DMS114 treated with DMSO at 0.1 percent for 48 hours (cell line): Measurements from ENCODE around the gene HLA-E.
"Not testable (repeated sequence)": the region's sequence is repeated elsewhere in the genome, so short reads cannot be mapped to it uniquely, and the experiment has no call there.

Experiments
- DNase-seq: peaks from one replicate; lab custom pipeline; 2025; ENCODE audit not compliant: unreplicated experiment; lab: John Stamatoyannopoulos, UW

Gene HLA-E

DNA sequence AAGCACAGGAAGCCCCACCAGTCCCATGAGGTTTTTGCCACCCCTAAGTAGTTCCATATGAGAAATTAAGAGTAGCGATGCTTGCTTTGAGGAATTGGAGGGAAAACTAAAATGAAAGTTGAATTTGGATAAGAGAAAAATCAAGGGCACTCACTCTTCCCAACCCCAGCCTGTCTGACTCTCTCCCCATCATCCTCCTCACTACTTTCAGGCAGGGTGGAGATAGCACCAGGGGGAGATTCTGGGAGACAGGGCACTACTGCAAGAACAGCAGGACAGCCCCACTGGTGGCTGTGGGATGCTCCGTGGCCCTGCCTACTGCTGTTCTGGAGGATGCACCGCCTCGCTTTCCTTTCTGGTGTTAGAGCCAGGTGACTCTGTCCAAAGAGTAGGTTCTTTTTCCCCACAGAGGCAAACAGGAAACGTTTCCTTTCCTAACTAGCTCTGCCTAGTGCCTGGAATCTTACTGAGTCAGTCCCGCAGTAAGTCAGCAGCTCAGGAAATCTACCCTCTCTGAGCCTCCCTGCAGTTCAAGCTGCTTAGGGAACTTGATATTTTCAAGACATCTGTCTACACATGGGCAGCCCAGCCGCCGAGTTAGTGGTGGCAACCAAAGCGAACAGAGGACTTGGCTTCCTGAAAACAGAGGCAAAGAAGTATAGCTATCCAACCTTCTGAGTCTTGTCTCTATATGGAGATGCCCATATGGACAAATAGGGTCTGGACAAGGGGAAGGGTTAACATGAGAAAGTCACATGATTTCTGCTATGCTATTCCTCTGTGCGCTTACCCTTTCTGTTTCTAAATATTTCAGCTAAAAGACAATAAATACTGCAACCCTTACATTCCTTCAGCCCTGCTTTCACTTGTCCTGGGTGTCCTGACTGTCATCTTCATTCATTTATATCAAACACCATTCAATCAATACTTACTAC is 11.4 kb downstream of the HLA-E start:
- DNase-seq = no peak

GRCh38 chr6:30507849-30508827 is 18.8 kb downstream of the HLA-E start:
- no peak for DNase-seq

DNA sequence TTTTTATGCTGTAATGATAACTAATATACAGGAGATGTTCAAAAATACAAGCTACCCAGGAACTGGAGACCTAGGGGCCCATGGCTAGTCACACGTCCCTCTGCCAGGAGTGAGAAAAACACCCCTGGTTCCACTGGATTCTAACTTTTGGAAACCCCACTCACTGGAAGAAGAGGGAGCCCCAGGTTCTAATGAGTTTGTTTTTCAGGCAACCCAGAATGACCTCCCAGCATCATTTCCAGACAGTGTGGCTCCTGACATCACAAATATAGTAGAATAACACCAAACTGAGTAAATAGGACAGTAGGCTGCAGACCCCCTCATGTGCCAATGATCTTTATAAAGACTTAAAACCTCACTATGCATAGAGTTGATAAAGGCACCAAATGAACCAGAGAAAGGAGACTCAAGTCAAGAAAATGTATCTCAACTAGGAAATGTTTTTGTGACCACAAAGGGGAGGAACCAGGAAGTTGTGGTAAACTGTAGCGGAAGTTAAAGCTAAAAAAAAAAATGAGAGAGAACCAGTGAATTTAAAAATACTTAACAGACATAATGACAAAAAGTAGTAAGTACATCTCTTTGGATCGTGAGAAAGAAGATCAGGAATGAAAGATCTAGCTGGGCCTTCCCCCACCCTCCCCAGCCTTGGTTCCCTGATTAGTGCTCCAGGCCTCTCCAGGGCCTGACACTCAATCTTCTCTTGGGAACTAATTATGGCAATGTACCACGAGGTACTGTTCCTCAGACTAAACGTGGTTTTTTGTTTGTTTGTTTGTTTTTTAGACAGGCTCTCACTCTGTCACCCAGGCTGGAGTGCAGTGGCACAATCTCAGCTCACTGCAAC is 19.8 kb downstream of the HLA-E start:
- no peak for DNase-seq

DNA sequence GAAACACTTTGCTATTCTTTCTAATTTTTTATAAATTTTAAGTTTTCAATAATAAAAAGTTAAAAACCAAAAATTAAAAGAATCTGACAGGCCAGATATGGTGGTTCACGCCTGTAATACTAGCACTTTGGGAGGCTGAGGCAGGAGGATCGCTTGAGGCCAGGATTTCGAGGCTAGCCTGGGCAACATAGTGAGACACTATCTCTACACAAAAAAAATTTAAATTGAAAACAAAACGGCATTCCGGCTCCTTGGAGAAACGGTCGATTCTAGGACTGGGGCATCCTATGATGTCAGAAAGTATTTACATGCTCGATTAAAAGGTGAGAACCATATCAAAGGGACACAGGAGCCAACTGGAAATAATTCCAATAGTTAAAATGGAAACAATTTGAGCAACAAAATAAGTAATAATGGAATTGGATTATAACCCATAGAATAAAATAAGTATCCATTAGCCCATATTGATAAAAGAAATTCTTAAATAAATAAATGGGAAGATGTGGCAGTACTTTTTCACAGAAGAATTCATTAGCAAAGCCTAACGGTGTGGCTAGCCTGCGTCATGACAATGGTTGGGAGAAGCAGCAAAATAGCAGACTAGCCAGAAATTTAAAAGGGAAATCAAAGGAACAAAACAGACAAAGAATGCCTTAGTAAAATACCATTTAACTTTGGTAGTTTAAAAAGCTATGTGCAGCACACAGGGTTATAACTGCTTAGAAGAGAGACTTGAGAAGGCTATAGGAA is 21.3 kb downstream of the HLA-E start:
- no peak for DNase-seq

GRCh38 chr6:30511169-30511546 is 21.8 kb downstream of the HLA-E start:
- no peak for DNase-seq

- no peak for DNase-seq
Observed at GRCh38 chr6:30513451-30513850, 24.1 kb downstream of the HLA-E start.

DNA sequence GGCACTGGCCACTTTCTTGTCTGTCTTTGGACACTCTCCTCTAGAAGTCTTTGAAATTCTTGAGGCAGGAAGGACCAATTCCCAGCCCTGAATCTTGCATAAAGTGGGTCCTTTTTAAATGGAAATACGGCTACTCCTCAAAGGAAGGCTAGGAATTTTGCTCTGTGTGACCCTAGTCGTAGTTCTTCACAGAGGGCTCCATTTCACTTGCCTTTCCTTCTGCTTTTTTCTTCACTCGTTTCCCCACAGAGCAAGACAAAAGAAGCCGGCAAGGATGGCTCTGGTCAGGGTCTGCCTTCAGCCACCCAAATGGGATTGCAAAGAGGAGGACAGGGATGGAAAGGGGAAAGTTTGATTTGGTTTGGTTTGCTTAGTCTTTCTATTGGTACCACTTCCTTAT is 25.8 kb downstream of the HLA-E start:
- DNase-seq = no peak

DNA sequence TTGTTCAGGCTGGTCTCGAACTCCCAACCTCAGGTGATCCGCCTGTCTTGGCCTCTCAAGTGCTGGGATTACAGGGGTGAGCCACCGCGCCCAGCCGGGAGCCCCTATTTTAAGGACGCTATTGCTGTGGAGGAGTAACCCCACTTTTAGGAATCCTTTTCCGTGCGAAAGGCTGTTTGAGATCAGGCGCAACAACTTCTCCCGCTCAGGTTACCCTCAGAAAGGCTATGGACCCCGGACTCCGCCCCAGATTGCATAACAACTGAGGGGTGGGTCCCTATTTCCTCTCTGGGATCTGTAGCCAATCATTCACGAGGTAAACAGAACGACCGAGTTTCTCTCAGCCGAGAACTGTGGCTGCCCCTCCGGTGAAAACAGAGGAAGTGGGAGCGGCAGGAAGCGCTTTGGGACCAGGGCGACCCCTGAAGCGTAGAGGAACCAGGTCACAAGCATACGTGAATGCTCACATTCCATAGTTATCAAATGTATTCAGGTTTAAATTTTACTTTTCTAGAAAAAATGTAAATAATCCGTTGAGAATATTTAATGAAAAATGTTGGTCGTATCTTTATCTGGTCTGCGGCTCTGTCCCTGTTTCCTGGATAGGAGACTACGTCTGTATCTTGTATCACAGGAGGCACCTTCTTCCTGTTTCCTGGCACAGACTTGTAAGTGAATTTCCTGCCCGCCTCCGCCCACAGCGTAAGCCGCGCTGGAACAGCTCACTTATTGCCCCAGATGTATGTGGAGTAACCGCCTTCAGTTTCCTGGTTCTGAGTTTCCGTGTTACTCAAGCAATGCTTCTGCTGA is 26.8 kb downstream of the HLA-E start:
- peak; percentile 92 for DNase-seq

DNA sequence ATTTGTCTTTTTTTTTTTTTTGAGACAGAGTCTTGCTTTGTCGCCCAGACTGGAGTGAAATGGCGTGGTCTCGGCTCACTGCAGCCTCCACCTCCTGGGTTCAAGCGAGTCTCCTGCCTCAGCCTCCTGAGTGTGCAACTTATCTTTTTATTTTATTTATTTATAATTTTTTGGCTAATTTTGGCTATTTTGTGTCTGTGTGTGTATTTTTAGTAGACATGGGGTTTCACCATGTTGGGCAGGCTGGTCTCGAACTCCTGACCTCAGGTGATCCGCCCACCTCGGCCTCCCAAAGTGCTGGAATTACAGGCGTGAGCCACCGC is 27.4 kb downstream of the HLA-E start:
- not testable (repeated sequence) for DNase-seq

GRCh38 chr6:30517767-30518504 is 28.6 kb downstream of the HLA-E start:
- DNase-seq = not testable (repeated sequence)

DNA sequence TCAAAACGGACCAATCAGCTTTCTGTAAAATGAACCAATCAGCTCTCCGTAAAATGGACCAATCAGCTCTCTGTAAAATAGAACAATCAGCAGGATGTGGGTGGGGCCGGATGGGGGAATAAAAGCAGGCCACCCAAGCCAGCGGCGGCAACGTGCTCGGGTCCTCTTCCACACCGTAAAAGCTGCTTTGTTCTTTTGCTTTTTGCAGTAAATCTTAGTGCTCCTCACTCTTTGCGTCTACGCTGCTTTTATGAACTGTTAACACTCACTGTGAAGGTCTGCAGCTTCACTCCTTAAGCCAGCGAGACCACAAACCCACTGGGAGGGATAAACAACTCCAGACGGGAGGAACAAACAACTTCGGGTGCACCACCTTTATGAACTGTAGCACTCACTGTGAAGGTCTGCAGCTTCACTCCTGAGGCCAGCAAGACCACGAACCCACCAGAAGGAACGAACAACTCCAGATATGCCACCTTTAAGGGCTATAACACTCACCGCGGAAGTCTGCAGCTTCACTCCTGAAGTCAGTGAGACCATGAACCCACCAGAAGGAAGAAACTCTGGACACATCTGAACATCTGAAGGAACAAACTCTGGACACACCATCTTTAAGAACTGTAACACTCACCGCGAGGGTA is 29.3 kb downstream of the HLA-E start:
- DNase-seq = not testable (repeated sequence)

- no peak for DNase-seq
Observed at GRCh38 chr6:30520522-30520921, 31.2 kb downstream of the HLA-E start.

DNA sequence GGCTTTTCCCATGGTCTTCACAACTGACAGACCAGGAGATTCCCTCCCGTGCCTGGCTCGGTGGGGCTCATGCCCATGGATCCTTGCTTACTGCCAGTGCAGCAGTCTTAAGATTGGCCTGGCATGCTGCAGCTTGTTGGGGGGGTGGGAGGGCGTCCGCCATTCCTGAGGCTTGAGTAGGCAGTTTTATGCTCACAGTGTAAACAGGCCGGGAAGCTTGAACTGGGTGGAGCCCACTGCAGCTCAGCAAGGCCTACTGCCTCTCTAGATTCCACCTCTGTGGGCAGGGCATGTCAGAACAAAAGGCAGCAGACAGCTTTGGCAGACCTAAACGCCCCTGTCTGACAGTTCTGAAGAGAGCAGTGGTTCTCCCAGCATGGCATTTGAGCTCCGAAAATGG is 31.8 kb downstream of the HLA-E start:
- DNase-seq = not testable (repeated sequence)

DNA sequence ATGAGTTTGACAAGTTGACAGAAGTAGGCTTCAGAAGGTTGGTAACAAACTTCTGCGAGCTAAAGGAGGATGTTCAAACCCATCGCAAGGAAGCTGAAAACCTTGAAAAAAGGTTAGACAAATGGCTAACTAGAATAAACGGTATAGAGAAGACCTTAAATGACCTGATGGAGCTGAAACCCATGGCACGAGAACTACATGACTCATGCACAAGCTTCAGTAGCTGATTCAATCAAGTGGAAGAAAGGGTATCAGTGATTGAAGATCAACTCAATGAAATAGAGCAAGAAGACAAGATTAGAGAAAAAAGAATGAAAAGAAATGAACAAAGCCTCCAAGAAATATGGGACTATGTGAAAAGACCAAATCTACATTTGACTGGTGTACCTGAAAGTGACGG is 32.6 kb downstream of the HLA-E start:
- DNase-seq = not testable (repeated sequence)

DNA sequence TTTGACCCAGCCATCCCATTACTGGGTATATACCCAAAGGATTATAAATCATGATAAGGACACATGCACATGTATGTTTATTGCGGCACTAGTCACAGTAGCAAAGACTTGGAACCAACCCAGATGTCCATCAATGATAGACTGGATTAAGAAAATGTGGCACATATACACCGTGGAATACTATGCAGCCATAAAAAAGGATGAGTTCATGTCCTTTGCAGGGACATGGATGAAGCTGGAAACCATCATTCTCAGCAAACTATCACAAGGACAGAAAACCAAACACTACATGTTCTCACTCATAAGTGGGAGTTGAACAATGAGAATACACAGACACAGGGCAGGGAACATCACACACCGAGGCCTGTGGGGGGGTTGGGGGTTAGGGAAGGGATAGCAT is 37.1 kb downstream of the HLA-E start:
- not testable (repeated sequence) for DNase-seq

DNA sequence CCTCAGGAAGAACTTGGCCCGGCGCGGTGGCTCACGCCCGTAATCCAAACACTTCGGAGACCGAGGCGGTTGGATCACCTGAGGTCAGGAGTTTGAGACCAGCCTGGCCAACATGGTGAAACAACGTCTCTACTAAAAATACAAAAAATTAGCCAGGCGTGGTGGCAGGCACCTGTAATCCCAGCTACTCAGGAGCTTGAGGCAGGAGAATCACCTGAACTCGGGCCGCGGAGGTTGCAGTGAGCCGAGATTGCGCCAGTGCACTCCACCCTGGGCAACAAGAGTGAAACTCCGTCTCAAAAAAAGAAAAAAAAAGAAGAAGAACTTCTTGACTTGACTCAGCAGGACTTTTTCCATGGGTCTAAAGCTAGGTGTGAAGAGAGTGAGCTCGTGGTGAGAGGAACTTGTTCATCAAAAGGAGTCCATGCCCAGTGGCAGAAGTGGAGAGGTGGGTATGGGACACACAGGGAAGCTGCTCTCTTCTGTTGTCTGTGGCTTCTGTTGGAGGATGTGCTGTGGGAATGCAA is 40.1 kb downstream of the HLA-E start:
- DNase-seq = not testable (repeated sequence)

DNA sequence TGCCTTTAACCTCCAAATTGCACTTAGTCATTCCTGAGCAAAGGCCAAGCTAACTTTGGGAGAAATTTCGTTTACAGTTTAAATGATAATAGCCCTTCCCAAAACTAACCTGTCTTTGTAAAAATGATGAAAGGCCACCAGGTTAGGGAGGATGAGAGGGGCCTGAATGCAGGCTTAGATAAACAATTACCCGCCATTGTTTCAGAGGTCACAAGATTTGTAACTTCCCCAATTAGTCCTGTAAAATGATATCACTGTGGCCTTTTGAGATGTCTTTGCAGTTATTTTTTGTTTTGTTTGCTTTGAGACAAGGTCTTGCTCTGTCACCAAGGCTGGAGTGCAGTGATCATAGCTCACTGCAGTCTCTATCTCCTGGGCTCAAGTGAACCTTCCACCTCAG is 40.7 kb downstream of the HLA-E start:
- DNase-seq = no peak
